Esophagus squamous epithelium (tissue), 4 donors: Measurements from ENCODE around the gene PHF19.

Source experiments
- POLR2A ChIP-seq, 4 donors: fragments of 450-650 bp; IDR thresholded peaks; one replicate each; pipeline ENCODE4 v1.6.1; 2017; ENCODE audit warnings: antibody characterized with exemption in 4 of 4, mild to moderate bottlenecking in 4 of 4, moderate library complexity in 3 of 4
- TF ChIP-seq, protein P1 (sequence below), 6 experiments: fragments of 450-650 bp in 4 of 6; fragments of 200-600 bp in 2 of 6; sonication (generic) in 2 of 6; IDR thresholded peaks; one replicate each; pipeline ENCODE4 v1.5.1; 2016 to 2019; ENCODE audit warnings: antibody characterized with exemption in 6 of 6, mild to moderate bottlenecking in 4 of 6, moderate library complexity in 4 of 6

DNA sequence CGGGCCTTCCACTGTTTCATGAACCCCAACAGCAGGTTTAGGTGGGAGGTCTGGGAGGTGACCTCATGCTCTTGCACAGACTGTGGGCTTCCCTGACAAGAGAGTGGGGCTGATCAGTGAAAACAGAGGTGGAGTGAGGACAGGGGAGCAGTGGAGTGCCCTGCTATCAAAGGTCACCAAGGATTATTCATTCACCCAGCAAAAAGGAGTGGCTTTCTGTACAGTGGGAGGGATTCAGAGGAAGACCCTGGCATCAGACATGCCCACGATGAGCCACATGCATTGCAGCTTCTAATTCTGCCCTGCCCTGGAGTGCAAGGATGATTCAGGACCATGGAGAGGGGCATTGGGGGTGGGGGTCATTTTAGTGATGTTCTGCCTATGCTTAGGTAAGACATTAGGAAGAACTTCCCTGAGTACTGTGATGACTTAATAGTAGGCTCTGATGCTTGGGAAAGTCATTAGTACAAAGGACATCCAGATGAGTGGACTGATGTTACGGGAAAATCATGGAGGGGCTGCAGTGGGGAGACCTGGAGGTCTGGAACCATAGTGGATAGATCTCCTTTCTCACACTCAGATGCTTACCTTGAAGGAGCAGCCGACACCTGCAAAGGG is 36.8 kb upstream of the PHF19 start:
- TF ChIP-seq, protein P1, sequence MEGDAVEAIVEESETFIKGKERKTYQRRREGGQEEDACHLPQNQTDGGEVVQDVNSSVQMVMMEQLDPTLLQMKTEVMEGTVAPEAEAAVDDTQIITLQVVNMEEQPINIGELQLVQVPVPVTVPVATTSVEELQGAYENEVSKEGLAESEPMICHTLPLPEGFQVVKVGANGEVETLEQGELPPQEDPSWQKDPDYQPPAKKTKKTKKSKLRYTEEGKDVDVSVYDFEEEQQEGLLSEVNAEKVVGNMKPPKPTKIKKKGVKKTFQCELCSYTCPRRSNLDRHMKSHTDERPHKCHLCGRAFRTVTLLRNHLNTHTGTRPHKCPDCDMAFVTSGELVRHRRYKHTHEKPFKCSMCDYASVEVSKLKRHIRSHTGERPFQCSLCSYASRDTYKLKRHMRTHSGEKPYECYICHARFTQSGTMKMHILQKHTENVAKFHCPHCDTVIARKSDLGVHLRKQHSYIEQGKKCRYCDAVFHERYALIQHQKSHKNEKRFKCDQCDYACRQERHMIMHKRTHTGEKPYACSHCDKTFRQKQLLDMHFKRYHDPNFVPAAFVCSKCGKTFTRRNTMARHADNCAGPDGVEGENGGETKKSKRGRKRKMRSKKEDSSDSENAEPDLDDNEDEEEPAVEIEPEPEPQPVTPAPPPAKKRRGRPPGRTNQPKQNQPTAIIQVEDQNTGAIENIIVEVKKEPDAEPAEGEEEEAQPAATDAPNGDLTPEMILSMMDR (IDR thresholded peaks at IDR 0.05): no peak
- no peak for TF ChIP-seq POLR2A (IDR thresholded peaks at IDR 0.05)
